Daoy (cell line): Measurements from ENCODE around the gene KLF13. TPM values are rescaled to one million over a fixed set of nuclear protein-coding genes. Genes with fewer than 3 reads are reported as not detected.

Experiments used
- DNase-seq: peaks from one replicate; pipeline ENCODE4 v3.0.0-alpha.2; 2015; ENCODE audit warnings: low read depth
- total RNA-seq: library from RNA; depleted of rRNA; stranded (reverse); fragments of >200 nt; shearing (Covaris generic); gene quantifications from 2 replicates; pipeline ENCODE4 v1.2.3, GENCODE V29; 2014

The KLF13 gene
- total RNA-seq, 1 experiment from 2014 or later: 21.4 TPM

DNA sequence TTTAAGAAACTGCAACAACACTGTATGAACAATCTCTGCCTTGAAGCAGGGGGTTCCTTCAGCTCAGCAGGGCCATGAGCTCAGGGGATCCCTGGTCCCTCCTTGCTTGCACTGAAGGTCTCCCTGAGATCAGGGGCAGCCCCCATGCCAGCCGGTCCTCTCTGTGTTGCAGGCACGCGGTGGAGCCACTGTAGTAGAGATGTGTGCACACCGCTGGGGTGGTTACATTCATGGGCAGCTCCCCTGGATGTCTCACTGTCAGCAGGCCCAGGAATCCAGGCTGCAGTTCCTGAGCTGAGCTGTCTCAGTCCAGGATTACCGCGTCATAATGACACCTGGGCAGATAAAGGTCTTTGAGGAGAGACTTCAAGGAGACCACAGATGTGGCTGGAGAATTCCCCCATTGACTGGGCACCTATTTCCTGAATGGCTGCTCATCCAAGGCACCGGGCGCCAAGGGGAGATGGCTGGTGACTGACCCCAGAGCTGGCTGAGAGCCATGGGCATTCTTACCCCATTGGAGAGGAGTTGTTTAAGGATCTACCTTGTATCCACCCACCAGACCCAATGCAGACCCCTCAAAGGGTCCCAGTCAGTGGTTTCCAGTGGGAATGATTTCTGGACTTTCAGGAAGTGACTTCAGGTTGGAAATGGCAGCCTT, 10.4 kb upstream of the KLF13 start:
- no peak for DNase-seq

DNA sequence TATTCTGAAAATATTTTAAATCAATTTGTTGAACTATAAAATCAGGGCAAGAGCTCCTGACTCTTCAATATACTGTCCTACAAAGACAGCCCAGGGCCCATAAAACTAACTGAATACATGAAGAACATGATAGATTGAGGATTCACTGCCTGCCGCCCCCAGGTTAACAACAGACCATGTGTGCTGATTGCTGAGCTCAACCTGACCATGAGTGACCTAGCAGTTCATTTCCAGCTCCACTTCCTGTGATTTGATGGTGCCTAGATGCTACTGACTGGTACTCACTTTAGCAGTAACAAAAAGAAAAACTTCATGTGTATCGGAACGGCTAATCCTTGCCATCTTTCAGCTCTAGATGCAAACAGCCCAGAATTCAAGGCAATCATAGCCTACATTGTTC, 9.6 kb upstream of the KLF13 start:
- no peak for DNase-seq

DNA sequence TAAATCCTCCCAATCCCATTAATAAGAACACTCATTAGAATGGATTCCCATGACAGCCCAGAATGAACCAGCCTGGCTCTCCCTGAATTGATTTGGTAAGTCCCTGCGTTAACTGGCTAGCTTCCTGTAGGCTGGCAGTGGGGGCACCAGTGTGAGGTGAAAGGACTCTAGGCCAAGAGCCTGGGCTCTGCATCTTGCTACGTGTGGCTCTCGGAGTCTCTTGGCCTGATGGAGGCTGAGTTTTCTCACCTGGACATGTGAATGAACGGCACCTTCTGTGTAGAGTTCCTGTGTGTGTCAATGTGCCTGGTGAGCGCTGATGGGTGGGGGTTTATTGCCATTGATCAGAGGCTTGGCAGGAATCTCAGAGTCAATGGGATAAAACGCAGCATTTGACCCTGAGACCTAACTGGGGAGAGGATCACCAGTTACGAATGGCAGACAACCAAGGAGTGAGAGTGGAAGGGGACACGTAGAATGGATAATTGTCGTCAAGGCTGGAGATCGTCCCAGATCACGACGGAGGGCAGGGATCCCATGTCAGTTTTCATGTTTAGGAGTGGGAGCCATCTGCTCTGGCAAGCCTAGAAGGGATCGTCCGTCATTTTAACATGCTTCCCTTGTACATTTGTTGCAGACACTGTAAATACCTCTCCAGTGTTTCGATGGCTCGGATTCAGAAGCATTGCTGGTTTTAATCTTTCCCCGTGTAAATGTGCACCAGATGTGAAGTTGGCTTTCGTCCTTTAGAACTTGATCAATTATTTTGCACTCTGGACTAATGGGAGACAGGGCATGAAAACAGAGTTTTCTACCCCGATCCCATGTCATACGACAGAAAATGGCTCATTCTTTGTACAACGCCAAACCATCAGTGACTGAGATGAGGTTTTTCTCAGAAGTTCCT, 9.0 kb upstream of the KLF13 start:
- no peak for DNase-seq

DNA sequence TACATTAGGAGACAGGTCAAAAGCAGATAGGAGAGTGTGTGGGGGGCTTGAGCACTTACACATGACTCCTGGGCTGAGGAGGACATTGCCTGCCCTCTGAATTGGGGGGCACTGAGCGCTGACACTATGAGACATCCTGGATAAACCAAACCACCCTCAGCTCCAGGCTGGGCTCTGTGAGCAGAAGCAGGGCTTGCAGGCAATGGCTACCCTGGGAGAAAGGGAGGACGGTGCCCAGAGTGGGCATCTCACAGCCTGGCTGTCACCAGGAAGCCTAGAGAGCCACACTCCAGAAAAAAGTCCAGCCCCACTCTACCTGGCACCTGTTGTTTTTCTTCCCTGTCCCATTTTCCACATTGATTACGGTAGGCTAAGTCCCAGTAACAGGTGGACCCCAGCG, 8.2 kb upstream of the KLF13 start:
- no peak for DNase-seq

GRCh38 chr15:31320022-31320421, 6.6 kb upstream of the KLF13 start:
- no peak for DNase-seq

DNA sequence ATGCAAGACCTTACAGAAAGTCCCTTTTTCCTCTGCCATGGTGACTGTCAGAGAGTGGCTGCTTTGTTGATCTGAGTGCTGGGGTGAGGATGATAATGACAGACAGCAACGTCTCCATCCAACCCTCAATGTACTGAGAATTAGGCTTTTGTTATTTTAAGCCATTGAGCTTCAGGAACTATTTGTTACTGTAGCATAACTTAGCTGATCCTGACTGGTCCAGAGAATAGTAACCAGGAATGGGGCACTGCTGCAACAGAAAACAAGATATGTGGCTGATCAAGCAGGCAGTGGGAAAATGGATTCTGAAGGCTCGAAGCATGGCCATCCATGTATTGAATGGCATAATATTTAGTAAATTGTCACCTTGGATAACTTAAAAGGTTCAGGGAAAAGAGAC, 5.2 kb upstream of the KLF13 start:
- no peak for DNase-seq

- DNase-seq: no peak
Measured at GRCh38 chr15:31322504-31322903, 4.1 kb upstream of the KLF13 start.

GRCh38 chr15:31323627-31324026, 3.0 kb upstream of the KLF13 start:
- DNase-seq: no peak

- no peak for DNase-seq
Measured at GRCh38 chr15:31324186-31324585, 2.4 kb upstream of the KLF13 start.

DNA sequence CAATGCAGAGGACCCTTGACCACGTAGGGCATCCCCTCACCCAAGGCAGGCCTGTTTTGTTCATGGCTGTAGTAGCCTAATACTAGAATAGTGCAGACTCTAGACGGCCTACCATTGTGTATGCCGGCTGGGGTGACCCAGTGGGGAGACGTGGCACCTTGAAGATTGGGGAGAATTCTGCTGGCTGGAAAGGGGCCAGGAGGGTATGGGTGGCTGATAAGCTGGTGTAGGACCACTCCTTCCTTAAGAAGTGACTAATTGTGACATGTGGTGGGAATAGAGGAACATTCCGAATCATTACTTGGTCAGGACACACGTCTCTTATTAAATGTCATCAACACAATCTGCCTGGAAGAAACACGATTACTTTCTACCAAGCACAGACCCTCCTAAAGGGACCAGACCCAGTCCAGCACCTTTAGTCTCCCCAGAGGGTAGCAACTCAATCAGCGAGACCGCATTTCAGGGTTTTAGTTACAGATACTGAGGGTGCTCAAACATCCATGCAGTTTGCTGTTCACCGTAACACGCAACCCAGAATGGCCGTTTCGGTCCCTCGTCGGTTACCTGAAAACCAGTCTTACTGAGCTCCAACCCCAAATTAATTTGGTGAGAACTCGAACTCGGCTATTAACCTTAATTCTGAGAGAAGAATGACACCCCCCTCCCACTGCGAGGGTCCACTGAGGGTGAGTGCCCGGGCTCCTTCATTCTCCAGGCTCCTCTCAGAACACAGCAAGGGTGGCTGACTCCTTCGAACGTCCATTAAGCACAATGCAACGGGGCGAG, 1.6 kb upstream of the KLF13 start:
- DNase-seq: no peak

DNA sequence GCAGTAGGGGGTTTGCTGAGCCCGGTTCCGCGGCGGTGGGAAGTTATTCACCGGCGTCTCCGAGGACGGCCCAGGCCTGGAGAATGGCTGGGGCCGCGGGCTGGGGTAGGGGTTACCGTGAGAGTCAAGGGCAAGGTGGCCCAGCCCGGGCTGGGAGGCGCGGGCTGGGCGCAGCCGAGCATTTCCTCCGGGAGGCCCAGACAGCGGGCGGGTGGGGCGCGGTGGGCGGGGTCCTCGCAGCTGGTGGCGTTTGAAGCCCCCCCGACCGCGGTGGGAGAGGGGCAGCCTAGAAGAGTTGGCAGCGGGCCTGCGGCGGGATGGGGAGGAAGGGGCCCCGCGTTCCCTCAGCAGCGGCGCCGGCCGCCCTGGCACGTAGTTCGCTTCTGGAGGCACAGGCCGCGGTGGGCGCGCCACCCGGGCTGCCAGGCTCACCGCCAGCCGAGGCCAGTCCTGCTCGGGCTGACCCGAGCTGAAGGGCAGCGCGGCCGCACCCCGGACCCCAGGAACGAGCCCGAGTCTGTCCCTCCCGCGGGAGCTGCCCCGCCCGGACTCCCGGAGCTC, 960 bp upstream of the KLF13 start:
- DNase-seq: no peak

DNA sequence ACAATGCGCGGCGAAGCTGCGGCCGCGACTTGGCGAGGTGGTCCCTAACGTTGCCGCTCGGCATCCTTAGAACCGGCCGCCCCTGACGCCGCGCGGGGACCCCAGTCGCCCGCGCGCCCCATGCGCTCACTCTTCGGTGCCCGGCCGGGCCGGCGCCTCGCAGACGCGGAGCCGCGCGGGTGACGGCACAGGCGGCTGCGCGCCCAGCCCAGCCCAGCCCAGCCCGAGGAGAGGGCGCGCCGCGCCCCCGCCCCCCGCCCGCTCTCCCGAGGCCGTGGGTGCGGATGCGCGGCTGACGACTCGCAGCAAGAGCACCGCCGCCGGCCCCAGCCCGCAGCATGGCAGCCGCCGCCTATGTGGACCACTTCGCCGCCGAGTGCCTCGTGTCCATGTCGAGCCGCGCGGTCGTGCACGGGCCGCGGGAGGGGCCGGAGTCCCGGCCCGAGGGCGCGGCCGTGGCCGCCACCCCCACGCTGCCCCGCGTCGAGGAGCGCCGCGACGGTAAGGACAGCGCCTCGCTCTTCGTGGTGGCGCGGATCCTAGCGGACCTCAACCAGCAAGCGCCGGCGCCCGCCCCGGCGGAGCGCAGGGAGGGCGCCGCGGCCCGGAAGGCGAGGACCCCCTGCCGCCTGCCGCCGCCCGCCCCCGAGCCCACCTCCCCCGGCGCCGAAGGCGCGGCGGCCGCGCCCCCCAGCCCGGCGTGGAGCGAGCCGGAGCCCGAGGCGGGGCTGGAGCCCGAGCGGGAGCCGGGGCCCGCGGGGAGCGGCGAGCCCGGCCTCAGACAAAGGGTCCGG, 437 bp downstream of the KLF13 start:
- no peak for DNase-seq

GRCh38 chr15:31327669-31328427, 1.2 kb downstream of the KLF13 start:
- DNase-seq: peak; percentile 63

DNA sequence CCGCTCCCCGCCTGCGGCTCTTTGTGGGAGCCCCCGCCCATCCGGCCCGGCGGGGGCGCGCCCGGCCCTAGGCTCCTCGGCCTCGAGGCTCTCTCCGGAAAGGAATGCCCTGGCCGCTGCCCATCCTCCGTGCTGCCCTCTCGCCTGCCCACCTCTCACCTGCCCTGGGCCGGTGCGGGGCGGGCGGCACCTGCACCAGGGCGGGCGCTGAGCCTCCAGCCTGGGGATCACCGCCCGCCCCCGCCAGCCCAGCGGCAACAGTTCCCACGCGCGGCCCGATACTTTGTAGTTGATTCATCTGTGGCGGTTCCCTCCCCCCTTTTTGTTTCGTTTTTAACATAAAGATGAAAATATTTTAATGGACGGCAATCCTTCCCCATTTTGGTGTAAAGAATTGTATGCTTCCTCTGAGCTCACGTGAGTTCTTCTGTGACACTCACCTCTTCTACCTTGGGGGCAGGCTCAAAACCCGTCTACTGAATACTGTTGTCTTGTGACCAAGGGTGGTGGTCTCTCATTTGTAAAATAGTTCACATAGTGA, 1.9 kb downstream of the KLF13 start:
- no peak for DNase-seq

GRCh38 chr15:31328969-31329639, 2.5 kb downstream of the KLF13 start:
- no peak for DNase-seq

GRCh38 chr15:31329640-31330010, 3.0 kb downstream of the KLF13 start:
- no peak for DNase-seq

DNA sequence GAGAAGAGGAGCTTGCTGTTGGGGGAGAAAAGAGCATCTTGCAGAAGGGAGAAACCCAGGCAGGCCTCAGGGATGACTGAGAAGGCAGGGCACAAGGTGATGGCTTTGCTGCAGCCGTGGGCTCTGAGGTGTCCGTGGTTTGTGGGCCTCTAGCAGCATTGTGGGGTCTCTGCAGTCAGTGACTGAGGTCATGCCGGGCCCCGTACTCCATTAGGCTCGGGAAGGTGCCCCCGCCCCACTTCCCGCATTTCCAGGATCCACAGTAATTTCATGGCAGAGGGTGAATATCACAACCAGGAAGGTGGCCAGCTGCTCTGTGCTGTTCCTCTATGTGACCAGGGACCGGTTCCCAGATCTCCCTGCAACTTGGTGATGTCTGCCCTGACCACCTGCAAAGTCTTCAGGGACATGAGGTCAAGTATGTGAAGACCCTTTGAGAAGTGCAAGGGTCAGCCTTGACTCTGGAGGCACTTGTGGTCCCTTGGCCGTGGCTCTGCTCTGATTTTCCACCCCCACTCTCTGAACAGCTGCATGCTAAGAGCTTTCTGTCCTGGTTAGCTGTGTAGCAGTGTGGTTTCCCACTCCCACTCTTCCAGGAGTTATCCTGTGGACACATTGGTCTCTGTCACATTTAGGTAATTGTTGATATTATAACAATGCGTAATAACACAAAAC, 3.6 kb downstream of the KLF13 start:
- no peak for DNase-seq

DNA sequence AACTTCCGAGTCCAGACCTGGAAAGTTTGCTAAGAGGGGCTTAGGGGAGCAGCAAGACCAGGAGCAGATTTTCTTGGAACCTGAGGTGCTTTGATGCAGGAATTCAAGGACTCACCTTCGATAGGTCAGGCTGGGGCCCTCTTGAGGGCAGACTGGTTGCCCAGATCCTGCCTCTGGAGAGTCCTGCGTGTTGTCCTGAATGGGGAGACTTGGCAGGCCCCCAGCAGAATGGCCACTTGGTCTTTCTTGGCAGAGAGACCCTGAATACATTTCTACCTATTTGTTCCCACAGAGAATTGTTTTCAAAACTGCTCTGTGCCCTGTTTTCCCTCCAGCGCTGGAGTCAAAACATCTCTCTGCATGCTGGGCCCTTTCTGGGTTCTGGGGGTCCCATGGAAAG, 4.2 kb downstream of the KLF13 start:
- DNase-seq: no peak

DNA sequence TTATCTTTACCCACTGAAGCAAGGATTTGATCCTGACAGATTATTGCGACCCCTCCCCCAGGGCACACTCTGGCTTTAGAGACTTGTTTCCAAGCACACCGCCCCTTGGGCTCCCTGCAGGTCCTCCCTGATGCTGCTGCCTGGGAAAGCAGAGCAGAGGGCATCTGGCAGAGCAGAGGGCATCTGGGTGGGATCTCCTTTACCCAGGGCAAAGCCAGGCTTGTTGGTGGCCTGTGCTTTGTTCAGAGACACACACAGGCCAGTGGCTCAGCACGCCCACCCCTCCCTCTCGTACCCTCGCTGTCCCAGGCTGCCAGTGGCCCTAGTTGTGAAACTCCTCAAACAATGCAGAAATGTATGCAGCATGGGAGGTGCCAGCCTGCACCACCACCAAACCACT, 4.8 kb downstream of the KLF13 start:
- DNase-seq: no peak
